H1 (cell line): ENCODE results near the gene YWHAG.
"Not testable (repeated sequence)": the region's sequence is repeated elsewhere in the genome, so short reads cannot be mapped to it uniquely, and the experiment has no call there.

Source experiments
- CEBPB ChIP-seq: IDR thresholded peaks from 2 replicates; pipeline ENCODE4 v1.6.1; 2012; ENCODE audit warnings: low read depth, low read length
- CTCF ChIP-seq, 3 experiments: IDR thresholded peaks; 1 replicate in 2 of 3; 2 replicates in 1 of 3; pipeline versions ENCODE4 v1.5.1 to v1.6.1; 2011; ENCODE audit warnings: low read length in 3 of 3, mild to moderate bottlenecking in 3 of 3, inconsistent platforms in 2 of 3, low read depth in 1 of 3, moderate library complexity in 1 of 3; ENCODE audit not compliant: insufficient read depth in 1 of 3; ENCODE audit errors: control extremely low read depth in 1 of 3

GRCh38 chr7:76387789-76388188 is 29.0 kb upstream of the YWHAG start:
- TF ChIP-seq CTCF (IDR thresholded peaks at IDR 0.05; ENCODE audit: control extremely low read depth in 1 of 3, insufficient read depth in 1 of 3, low read depth in 1 of 3, low read length in 3 of 3); CEBPB: not testable (repeated sequence)
